HFFc6 (cell line): ENCODE measurements around the gene POLR2H. TPM values are rescaled to one million over a fixed set of nuclear protein-coding genes. Genes with fewer than 3 reads are reported as not detected.

Source experiments
- DNase-seq: peaks from one replicate; pipeline ENCODE4 v3.0.0-alpha.2; 2018
- H3K27ac Mint-ChIP-seq: 2 replicates; pipeline ENCODE4 v1.8.0; 2020; ENCODE audit warnings: mild to moderate bottlenecking, mixed read lengths
- H3K27me3 Mint-ChIP-seq: 2 replicates; pipeline ENCODE4 v1.8.0; 2021; ENCODE audit warnings: mild to moderate bottlenecking, moderate library complexity, mixed read lengths; ENCODE audit not compliant: insufficient read depth
- H3K36me3 Mint-ChIP-seq: 2 replicates; pipeline ENCODE4 v1.8.0; 2021; ENCODE audit warnings: low read depth, mixed read lengths
- H3K4me1 Mint-ChIP-seq: 2 replicates; pipeline ENCODE4 v1.8.0; 2020; ENCODE audit warnings: low read depth, mixed read lengths
- H3K4me3 Mint-ChIP-seq: 2 replicates; pipeline ENCODE4 v1.8.0; 2020; ENCODE audit warnings: mild to moderate bottlenecking, moderate library complexity, mixed read lengths
- H3K9me3 Mint-ChIP-seq: 2 replicates; pipeline ENCODE4 v1.8.0; 2020; ENCODE audit warnings: mild to moderate bottlenecking, mixed read lengths
- long read RNA-seq: library from polyadenylated mRNA; unstranded; transcript quantifications from one replicate; pipeline ENCODE4 v2.0.0, GENCODE V29; 2019
- total RNA-seq, 6 experiments: library from RNA; stranded (reverse); fragmentation: NEBNext Ultra II Directional; extraction: Animal tissue kit (Norgen Biotek cat#: 25700); gene quantifications; 2 replicates in 1 of 6; 3 replicates in 5 of 6; pipeline ENCODE4 v1.2.3, GENCODE V29; 2021
- TF ChIP-seq, protein P1 (sequence below): fragments of 200-600 bp; sonication (generic); IDR thresholded peaks from 2 replicates; pipeline ENCODE4 v1.5.0; 2021; ENCODE audit warnings: antibody characterized with exemption, mild to moderate bottlenecking

POLR2H gene
- total RNA-seq: 10 to 100 TPM; 45.4 to 68.6 (median 50.1) TPM
- long read RNA-seq, transcript POLR2H-202 (5 exons, 878 nt): major isoform, 8 of 54 reads
- long read RNA-seq, partial matches to known transcripts: 37 of 54 reads
- long read RNA-seq, other reads (novel, unspliced or antisense): 6 of 54 reads

DNA sequence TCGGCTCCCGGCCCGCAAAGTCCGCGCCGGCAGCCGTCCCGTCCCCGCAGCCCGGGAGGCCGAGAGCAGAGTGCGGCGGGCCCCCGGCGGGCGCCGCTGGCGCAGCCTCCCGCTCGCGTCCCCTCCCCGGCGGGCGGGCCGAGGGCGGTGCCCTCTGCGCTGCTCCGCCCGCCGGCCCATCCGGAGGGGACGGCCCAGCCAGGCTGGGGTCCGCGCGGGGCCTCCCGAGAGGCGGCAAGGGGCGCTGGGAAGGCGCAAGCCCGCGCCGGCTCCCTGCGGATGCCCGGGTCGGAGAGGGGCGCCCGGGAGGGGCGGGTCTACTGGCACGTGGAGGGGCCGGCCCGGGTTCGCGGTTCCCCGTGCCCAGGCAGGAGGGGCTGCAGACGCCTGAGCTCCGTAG is at the start of gene POLR2H, which contains the start of gene CLCN2:
POLR2H (plus strand) TSS at position 179 of the 400 bp plus-strand sequence. CDS start 1,783 bp downstream, outside the sequence.
CLCN2 (minus strand) TSS at position 74 of the 400 bp plus-strand sequence. CDS start 126 bp downstream, outside the sequence.
- H3K4me3 Mint-ChIP-seq: peak within 1 kb of the TSS; percentile 99
- H3K9me3 Mint-ChIP-seq: no peaks in the 10 kb centered on the region
- DNase-seq: no peak
- H3K27ac Mint-ChIP-seq: peak within 1 kb of the TSS; percentile 99
- peaks cover 12% of the 10 kb centered on the region for H3K36me3 Mint-ChIP-seq
- peaks cover 6% of the 10 kb centered on the region for H3K27me3 Mint-ChIP-seq
- H3K4me1 Mint-ChIP-seq: peaks cover 32% of the 10 kb centered on the region
- TF ChIP-seq, protein P1, sequence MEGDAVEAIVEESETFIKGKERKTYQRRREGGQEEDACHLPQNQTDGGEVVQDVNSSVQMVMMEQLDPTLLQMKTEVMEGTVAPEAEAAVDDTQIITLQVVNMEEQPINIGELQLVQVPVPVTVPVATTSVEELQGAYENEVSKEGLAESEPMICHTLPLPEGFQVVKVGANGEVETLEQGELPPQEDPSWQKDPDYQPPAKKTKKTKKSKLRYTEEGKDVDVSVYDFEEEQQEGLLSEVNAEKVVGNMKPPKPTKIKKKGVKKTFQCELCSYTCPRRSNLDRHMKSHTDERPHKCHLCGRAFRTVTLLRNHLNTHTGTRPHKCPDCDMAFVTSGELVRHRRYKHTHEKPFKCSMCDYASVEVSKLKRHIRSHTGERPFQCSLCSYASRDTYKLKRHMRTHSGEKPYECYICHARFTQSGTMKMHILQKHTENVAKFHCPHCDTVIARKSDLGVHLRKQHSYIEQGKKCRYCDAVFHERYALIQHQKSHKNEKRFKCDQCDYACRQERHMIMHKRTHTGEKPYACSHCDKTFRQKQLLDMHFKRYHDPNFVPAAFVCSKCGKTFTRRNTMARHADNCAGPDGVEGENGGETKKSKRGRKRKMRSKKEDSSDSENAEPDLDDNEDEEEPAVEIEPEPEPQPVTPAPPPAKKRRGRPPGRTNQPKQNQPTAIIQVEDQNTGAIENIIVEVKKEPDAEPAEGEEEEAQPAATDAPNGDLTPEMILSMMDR: no peak

- TF ChIP-seq, protein P1: no peak
- peak within 1 kb of the TSS; percentile 89 for H3K4me3 Mint-ChIP-seq
- peaks cover 33% of the 10 kb centered on the region for H3K4me1 Mint-ChIP-seq
- H3K36me3 Mint-ChIP-seq: peaks cover 36% of the 10 kb centered on the region
- DNase-seq: peak; percentile 93
- peaks cover 3% of the 10 kb centered on the region for H3K27me3 Mint-ChIP-seq
- peak within 1 kb of the TSS; percentile 87 for H3K27ac Mint-ChIP-seq
- no peaks in the 10 kb centered on the region for H3K9me3 Mint-ChIP-seq
Measured at GRCh38 chr3:184314363-184314699, 47.2 kb upstream of the POLR2H start, which contains the start of gene EIF4G1. Gene EIF4G1, plus strand, starts transcription at chr3:184314606. Its CDS starts 1,191 bp downstream, at chr3:184315797.

DNA sequence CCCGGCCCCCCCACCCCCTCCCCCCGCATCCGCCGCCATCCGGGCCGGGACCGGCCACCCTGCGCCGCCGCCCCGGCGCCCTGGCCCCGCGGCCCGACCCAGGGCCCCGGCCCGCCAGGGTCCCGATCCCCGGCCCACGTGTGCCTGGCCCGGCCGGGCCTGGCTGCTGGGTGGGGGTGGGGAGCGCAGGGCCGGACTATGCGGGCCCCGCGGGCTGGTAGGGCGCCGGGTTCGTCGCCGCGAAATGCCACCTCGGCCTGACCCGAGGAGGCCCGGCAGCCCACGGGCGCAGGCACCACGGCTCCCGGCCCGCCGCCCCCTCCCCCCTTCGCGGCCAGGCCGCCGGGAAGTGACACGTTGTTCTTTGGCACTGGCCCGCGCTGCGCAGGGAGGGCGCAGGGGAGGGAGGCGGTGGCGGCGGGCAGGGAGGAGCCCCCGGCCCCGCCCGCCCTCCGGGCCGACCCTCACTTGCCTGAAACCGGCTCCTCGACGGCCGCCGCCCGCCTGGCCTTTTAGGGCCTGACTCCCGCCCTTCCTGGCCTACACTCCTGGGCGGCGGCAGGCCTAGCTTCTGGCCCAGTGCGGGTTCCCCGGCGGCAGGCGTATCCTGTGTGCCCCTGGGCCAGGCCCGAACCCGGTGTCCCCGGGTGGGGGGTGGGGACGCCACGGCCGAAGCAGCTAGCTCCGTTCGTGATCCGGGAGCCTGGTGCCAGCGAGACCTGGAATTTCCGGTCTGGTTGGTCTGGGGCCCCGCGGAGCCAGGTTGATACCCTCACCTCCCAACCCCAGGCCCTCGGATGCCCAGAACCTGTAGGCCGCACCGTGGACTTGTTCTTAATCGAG is 46.6 kb upstream of the POLR2H start:
- Mint-ChIP-seq H3K27ac (peak overlapping the region; percentile 87), H3K36me3 (peaks cover 33% of the 10 kb centered on the region), H3K9me3 (no peaks in the 10 kb centered on the region), H3K4me3 (peak overlapping the region; percentile 89), H3K4me1 (peaks cover 39% of the 10 kb centered on the region), H3K27me3 (peaks cover 3% of the 10 kb centered on the region)
- peak; percentile 60 for DNase-seq
- TF ChIP-seq, protein P1: no peak

GRCh38 chr3:184315543-184315867 is 46.0 kb upstream of the POLR2H start:
- no peak for DNase-seq
- TF ChIP-seq, protein P1: no peak
- H3K9me3 Mint-ChIP-seq: no peaks in the 10 kb centered on the region
- H3K4me3 Mint-ChIP-seq: peak overlapping the region; percentile 89
- peak overlapping the region; percentile 87 for H3K27ac Mint-ChIP-seq
- peaks cover 30% of the 10 kb centered on the region for H3K36me3 Mint-ChIP-seq
- peaks cover 3% of the 10 kb centered on the region for H3K27me3 Mint-ChIP-seq
- H3K4me1 Mint-ChIP-seq: peaks cover 45% of the 10 kb centered on the region

- Mint-ChIP-seq H3K9me3 (no peaks in the 10 kb centered on the region), H3K36me3 (peaks cover 34% of the 10 kb centered on the region), H3K4me3 (peak overlapping the region; percentile 89), H3K4me1 (peaks cover 50% of the 10 kb centered on the region), H3K27ac (peak overlapping the region; percentile 87), H3K27me3 (peaks cover 3% of the 10 kb centered on the region)
- peak; percentile 17 for DNase-seq
- TF ChIP-seq, protein P1: no peak
Measured at GRCh38 chr3:184315871-184316661, 45.4 kb upstream of the POLR2H start.
